ENCODE measurements around the gene COX19. TPM values are rescaled to one million over a fixed set of nuclear protein-coding genes. Genes with fewer than 3 reads are reported as not detected.

Gene COX19
- total RNA-seq, 1 experiment from 2014 or later = 11.6 TPM

- no peak for TF ChIP-seq CTCF (conservative IDR thresholded peaks at IDR 0.05; ENCODE audit: low read depth, low read length)
- no peak for TF ChIP-seq EZH2 (IDR thresholded peaks at IDR 0.05; ENCODE audit: low read length, unreplicated experiment)
- no peak for TF ChIP-seq EZH2phosphoT487 (IDR thresholded peaks at IDR 0.05; ENCODE audit: borderline replicate concordance, low read length)
- H3K9me3 ChIP-seq (ENCODE audit: low read length) = no peaks in the 10 kb centered on the region
- ChIA-PET POLR2A (ENCODE audit: unreplicated experiment) (interaction anchor here (0.6 kb wide), 1 partner anchor 28 kb away, joined by 3 read pairs; no protein-coding TSS in a partner anchor), CTCF (interaction anchor here (0.6 kb wide), 1 partner anchor 25 kb away, joined by 3 read pairs; no protein-coding TSS in a partner anchor)
- H3K27ac ChIP-seq (ENCODE audit: low read length) = peak overlapping the region; percentile 51
- H3F3A ChIP-seq (ENCODE audit: low read length, unreplicated experiment) = no peaks in the 10 kb centered on the region
- peak overlapping the region; percentile 54 for H3K4me2 ChIP-seq (ENCODE audit: low read length)
- H2AFZ ChIP-seq (ENCODE audit: low read length) = no peak overlapping the region
- H3K79me2 ChIP-seq (ENCODE audit: low read length) = peaks cover 12% of the 10 kb centered on the region; the same call in 1 of the 2 replicates
- H3K4me1 ChIP-seq (ENCODE audit: insufficient read depth, low read length) = peaks cover 36% of the 10 kb centered on the region
- H3K36me3 ChIP-seq (ENCODE audit: low read depth, low read length) = no peaks in the 10 kb centered on the region
- intact Hi-C loops (cut with micrococcal nuclease) = loop anchor here (1.0 kb wide), 1 partner anchor 35 kb away; no protein-coding TSS in a partner anchor
- ATAC-seq (peak; percentile 37), DNase-seq (peak; percentile 71)
- H4K20me1 ChIP-seq (ENCODE audit: low read length) = no peaks in the 10 kb centered on the region
- no TSS peak for BruUV-seq (replicated peaks)
- 0 out of 2 replicates have a peak overlapping the region, but pooled peaks have one; percentile 9 for H3K9ac ChIP-seq (ENCODE audit: low read length)
- H3K4me3 ChIP-seq (ENCODE audit: low read length) = no peak overlapping the region
- H3K9me2 ChIP-seq (replicated peaks; ENCODE audit: low read length) = no peaks in the 10 kb centered on the region
- no peaks in the 10 kb centered on the region for H3K27me3 ChIP-seq (ENCODE audit: low read length)
These were observed 26.1 kb downstream of the COX19 start for GRCh38 chr7:949021-949934.

- H3K9me2 ChIP-seq (replicated peaks; ENCODE audit: low read length) = no peaks in the 10 kb centered on the region
- ATAC-seq = no peak
- ChIA-PET CTCF (no interaction called here), POLR2A (ENCODE audit: unreplicated experiment) (no interaction called here)
- H3K27me3 ChIP-seq (ENCODE audit: low read length) = no peaks in the 10 kb centered on the region
- no peak for DNase-seq
- peaks cover 30% of the 10 kb centered on the region for H3K4me1 ChIP-seq (ENCODE audit: insufficient read depth, low read length)
- intact Hi-C loops (cut with micrococcal nuclease) = no loop called here
- BruUV-seq (replicated peaks) = no TSS peak
- no peaks in the 10 kb centered on the region for H3F3A ChIP-seq (ENCODE audit: low read length, unreplicated experiment)
- no peak overlapping the region for H3K27ac ChIP-seq (ENCODE audit: low read length)
- H3K9me3 ChIP-seq (ENCODE audit: low read length) = no peaks in the 10 kb centered on the region
- H2AFZ ChIP-seq (ENCODE audit: low read length) = no peak overlapping the region
- no peak overlapping the region for H3K9ac ChIP-seq (ENCODE audit: low read length)
- no peaks in the 10 kb centered on the region for H3K36me3 ChIP-seq (ENCODE audit: low read depth, low read length)
- no peak overlapping the region for H3K4me3 ChIP-seq (ENCODE audit: low read length)
- no peaks in the 10 kb centered on the region for H4K20me1 ChIP-seq (ENCODE audit: low read length)
- H3K4me2 ChIP-seq (ENCODE audit: low read length) = no peak overlapping the region
- TF ChIP-seq CTCF (conservative IDR thresholded peaks at IDR 0.05; ENCODE audit: low read depth, low read length) (no peak), EZH2 (IDR thresholded peaks at IDR 0.05; ENCODE audit: low read length, unreplicated experiment) (no peak), EZH2phosphoT487 (IDR thresholded peaks at IDR 0.05; ENCODE audit: borderline replicate concordance, low read length) (no peak)
- H3K79me2 ChIP-seq (ENCODE audit: low read length) = peaks cover 3% of the 10 kb centered on the region; the same call in 1 of the 2 replicates
These were observed 27.7 kb downstream of the COX19 start for GRCh38 chr7:947391-948210.

All from PC-3 (cell line).